Measurements from ENCODE around the gene STARD3.

Gene STARD3

DNA sequence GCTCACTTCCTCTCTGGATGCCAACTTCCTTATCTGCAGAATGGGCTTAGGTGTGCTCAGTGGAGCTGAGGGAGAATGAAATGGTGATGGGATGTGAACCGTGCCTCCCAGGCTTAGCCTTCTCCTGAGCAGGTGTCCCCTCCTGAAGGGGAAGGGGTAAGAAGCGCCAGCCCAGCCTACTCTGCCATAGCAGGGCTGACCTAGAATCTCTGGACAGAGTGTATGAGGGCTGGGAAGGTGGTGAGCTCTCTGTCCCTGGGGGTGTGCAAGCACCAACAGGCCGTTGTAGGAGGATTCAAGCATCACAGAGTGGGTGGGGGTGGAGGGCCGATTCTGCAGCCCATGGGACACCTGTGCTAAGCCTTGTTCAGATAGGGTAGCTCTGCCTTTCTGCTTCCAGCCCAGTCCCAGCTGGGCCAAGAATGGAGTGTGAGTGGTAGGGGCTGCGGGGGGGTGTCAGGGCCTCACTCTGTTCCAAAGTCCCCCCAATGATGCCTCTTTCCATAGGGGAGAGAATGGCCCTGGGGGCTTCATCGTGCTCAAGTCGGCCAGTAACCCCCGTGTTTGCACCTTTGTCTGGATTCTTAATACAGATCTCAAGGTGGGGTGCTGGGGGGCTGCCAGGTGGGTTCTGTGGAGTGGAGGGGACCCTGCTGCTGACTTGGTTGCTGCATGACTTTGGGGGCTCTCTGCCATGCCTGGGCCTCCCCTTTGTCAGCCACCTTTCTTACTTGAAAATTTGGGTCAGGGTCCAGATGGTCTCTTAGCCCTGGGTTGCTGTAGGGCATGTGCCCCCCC, 25.0 kb downstream of the STARD3 start:
- no peak for DNase-seq

DNA sequence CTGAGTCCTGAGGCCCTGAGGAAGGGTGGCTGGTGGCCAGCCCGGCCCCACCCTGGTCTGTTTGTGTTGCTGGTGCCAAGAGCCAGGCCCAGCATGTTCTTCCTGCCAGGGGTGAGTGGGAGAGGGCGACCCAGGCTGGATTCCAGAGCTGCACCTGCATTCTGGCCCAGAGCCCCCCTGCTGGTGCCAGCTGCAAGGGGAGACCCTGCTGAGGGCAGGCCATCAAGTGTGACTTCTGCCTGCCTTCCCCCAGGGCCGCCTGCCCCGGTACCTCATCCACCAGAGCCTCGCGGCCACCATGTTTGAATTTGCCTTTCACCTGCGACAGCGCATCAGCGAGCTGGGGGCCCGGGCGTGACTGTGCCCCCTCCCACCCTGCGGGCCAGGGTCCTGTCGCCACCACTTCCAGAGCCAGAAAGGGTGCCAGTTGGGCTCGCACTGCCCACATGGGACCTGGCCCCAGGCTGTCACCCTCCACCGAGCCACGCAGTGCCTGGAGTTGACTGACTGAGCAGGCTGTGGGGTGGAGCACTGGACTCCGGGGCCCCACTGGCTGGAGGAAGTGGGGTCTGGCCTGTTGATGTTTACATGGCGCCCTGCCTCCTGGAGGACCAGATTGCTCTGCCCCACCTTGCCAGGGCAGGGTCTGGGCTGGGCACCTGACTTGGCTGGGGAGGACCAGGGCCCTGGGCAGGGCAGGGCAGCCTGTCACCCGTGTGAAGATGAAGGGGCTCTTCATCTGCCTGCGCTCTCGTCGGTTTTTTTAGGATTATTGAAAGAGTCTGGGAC, 25.8 kb downstream of the STARD3 start:
- no peak for DNase-seq

DNA sequence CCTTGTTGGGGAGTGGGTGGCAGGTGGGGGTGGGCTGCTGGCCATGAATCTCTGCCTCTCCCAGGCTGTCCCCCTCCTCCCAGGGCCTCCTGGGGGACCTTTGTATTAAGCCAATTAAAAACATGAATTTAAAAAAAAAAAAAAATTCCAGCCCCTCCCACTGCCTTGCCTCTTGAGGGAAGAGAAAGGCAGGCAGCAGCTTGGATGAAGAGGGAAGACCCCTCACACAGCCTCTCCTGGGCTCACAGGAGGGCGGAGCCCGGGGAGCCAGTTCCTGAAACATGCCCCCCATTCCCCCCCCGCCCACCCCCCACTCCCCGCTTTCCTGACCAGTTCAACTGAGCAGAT, 26.4 kb downstream of the STARD3 start:
- no peak for DNase-seq

DNA sequence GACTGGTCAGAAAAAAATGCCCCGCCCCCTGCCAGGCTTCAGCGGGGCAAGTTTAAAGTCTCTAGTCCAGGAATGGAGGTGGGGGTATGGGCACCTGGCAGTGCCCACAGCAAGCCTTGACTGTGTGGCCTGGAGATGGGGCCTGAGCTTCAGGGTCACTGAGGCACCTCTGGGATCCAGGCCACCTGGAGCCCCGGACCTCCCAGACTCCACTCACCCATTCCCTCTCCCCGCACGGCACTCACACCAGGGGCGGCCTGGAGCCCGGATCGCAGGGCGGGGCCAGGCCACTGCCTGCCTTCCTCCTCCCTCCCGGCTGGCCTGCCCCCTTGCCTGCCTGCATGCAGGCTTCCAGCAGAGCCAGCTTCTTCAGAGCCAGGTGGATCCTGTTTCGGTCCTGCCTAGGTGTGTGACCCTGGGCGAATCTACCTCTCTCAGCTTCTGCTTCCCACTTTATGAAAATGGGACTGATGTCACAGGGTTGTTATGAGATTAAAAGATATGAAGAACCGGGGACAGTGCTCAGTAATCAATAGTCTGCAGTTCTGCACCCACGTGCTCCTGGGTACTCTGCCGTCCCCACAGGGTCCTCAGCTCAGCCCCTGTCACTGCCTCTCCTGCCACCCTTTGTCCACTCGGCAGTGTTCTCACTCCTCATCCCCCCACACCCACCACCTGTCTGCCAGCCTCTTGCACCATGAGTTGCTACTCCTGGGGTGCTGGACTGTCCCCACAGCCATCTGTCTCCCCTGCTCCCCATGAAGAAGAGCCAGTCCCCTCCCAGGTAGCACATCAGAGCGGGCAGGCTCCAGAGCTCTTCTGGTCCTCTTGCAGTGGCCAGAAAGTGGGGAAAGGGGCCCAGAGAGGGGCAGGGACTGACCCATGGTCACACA, 27.0 kb downstream of the STARD3 start:
- DNase-seq = no peak

DNA sequence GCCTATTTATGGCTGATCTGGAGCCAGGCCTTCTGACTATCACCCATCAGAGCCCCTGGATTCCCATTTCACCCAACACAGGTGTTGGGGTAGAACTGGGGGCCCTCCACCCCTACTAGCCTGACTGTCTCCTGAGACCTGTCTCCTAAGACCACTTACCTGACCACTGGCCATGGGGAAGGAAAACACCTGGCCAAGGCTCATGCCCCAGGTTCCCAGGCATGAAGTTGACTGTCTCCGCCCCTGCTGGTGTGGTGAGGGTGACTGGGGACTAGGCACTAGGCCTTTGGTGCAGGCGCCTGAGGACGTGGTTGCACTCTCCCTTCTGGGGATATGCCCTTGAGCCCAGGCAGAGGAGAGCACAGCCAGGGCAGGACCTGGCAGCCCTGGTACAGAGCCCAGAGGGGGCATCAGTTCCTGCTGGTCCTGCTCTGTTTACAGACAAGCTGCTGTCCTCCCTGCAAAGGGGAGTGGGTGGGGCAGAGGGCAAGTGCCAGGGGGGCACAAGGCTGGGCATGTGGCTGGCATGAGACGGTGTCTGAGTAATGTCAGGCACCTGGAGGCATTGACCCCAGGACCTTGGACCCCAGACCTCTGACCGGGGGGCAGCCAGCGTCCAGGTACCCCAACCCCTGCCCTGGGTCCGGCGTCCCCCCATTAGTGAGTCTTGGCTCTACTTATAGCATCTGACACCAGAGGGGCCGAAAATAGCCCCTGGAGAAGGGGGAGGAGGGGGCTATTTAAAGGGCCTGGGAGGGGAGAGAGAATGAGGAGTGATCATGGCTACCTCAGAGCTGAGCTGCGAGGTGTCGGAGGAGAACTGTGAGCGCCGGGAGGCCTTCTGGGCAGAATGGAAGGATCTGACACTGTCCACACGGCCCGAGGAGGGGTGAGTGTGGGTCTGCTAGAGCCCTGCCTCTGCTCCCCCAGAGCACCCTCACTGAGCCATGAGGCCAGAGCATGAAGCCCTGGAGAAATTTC, 27.9 kb downstream of the STARD3 start, which contains the start of gene TCAP:
Gene TCAP, plus strand, starts transcription at position 769 of the 981 bp plus-strand sequence. Its CDS starts 11 bp downstream, at position 780.
- no peak for DNase-seq

DNA sequence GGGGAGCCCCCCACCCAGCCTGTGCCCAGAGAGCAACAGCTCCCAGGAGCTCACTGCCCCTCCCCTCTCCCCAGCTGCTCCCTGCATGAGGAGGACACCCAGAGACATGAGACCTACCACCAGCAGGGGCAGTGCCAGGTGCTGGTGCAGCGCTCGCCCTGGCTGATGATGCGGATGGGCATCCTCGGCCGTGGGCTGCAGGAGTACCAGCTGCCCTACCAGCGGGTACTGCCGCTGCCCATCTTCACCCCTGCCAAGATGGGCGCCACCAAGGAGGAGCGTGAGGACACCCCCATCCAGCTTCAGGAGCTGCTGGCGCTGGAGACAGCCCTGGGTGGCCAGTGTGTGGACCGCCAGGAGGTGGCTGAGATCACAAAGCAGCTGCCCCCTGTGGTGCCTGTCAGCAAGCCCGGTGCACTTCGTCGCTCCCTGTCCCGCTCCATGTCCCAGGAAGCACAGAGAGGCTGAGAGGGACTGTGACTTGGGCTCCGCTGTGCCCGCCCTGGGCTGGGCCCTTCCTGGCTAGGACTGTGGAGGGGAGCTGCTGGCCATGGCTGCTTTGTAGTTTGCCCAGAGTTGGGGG, 28.8 kb downstream of the STARD3 start:
- no peak for DNase-seq

DNA sequence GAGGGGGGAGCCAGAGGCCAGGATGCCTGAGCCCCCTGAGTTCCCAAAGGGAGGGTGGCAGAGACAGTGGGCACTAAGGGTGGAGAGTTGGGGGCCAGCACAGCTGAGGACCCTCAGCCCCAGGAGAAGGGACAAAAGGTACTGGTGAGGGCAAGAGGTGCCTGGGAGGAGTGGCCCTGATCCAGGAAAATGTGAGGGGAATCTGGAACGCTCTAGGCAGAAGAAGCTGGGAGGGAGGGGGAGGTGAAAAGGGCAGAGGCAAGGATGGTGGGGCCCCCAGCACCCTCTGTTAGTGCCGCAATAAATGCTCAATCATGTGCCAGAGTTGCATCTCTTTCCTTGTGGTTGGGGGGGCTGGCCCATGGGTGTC, 29.3 kb downstream of the STARD3 start:
- DNase-seq = no peak

DNA sequence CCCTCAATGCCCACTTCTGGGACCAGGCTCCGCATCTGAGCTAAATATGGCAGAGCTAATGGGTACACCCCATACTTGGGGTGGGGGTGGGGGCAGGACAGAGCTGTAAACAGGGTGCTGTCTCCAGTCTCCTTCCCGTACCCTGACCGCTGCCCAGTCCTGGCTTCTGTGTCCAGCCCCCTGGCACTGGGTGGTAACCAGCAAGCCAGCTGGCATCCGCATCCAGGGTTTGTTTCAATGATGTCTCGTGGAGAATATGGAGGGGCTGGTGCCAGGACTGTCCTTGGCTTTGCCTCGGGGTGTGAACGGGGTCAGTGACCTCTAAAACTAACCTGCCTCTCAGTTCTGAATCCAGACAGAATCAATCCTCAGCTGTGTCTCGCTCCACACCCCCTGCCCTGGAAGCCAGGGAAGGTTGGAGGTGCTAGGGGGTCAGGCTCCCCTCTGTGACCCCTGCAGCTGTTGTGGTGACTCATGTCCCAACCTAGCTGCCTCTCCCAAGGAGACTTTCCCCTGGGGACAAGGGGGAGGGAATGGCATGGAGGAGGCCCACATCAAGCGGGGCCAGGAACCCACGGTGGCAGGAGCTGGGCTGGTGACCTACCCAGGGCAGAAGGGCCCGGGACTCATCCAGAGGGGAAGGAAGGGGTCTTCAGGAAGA, 29.8 kb downstream of the STARD3 start:
- DNase-seq = no peak

DNA sequence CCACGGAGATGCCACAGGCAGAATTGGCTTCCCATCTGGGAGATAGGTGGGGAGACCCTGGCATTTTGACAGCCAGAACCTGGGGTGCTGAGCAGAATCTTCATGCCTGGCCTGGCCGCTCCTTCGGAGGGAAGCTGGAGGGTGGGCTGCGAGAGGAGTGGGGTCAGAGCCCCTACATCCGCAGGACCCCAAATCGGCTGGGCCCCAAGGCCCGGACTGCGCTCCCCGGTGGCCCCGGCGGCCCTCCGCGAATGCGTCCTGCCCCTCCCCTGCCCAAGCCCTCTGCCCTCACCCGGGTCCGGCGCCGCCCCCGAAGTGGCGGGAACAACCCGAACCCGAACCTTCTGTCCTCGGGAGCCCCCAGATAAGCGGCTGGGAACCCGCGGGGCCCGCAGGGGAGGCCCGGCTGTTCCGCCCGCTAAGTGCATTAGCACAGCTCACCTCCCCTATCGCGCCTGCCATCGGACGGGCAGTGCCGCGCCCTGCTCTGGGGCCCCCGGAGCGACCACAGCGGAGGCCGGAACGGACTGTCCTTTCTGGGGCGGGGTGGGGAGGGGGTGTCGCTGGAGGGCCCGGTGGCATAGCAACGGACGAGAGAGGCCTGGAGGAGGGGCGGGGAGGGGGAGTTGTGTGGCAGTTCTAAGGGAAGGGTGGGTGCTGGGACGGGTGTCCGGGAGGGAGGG, 30.5 kb downstream of the STARD3 start:
- no peak for DNase-seq

DNA sequence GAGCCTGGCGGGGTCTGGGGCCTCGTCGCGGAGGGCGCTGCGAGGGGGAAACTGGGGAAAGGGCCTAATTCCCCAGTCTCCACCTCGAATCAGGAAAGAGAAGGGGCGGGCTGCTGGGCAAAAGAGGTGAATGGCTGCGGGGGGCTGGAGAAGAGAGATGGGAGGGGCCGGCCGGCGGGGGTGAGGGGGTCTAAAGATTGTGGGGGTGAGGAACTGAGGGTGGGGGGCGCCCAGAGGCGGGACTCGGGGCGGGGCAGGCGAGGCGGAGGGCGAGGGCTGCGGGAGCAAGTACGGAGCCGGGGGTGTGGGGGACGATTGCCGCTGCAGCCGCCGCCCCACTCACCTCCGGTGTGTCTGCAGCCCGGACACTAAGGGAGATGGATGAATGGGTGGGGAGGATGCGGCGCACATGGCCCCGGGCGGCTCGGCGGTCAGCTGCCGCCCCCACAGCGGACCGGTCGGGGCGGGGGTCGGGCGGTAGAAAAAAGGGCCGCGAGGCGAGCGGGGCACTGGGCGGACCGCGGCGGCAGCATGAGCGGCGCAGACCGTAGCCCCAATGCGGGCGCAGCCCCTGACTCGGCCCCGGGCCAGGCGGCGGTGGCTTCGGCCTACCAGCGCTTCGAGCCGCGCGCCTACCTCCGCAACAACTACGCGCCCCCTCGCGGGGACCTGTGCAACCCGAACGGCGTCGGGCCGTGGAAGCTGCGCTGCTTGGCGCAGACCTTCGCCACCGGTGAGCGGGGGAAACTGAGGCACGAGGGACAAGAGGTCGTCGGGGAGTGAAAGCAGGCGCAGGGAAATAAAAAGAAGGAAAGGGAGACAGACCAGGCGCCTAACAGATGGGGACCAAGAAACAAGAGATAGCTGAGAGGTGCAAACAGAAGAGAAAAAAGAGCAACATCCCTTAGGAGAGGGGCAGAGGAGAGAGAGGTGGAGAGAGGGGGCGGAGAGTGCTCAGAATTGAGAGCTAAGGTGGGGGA, 31.3 kb downstream of the STARD3 start, which contains the start of gene PNMT:
Gene PNMT, plus strand, starts transcription at position 509 of the 980 bp plus-strand sequence. Its CDS starts 23 bp downstream, at position 532.
- peak; percentile 61 for DNase-seq

DNA sequence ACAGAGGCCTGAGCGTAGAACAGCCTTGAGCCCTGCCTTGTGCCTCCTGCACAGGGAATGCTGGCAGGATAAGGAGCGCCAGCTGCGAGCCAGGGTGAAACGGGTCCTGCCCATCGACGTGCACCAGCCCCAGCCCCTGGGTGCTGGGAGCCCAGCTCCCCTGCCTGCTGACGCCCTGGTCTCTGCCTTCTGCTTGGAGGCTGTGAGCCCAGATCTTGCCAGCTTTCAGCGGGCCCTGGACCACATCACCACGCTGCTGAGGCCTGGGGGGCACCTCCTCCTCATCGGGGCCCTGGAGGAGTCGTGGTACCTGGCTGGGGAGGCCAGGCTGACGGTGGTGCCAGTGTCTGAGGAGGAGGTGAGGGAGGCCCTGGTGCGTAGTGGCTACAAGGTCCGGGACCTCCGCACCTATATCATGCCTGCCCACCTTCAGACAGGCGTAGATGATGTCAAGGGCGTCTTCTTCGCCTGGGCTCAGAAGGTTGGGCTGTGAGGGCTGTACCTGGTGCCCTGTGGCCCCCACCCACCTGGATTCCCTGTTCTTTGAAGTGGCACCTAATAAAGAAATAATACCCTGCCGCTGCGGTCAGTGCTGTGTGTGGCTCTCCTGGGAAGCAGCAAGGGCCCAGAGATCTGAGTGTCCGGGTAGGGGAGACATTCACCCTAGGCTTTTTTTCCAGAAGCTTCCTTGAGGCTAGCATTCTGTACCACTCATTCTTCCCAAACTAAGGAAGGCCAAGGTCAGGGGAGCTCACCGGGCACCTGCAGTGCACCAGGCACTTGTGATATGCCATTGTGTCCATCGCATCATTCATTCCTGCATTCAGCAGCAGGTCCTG, 33.2 kb downstream of the STARD3 start:
- DNase-seq = no peak

DNA sequence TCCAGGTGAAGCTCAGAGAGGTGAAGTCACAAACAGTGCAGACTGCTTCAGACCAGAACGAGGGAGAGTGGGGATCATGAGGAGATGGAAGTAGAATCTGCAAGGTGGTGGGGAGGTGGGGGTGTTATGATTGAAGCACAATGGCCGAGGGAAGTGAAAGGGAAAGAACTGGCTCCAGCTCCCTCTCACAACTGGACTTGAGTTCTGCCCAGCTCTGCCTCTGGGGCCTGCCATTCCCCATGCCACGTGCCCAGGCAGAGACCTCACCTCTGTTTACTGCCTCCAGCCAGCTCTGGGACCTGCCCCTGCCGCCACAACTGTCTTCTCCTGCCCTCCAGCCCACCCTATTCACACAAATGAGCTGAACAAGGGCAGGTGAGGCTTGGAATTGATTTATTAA, 33.8 kb downstream of the STARD3 start:
- DNase-seq = no peak

DNA sequence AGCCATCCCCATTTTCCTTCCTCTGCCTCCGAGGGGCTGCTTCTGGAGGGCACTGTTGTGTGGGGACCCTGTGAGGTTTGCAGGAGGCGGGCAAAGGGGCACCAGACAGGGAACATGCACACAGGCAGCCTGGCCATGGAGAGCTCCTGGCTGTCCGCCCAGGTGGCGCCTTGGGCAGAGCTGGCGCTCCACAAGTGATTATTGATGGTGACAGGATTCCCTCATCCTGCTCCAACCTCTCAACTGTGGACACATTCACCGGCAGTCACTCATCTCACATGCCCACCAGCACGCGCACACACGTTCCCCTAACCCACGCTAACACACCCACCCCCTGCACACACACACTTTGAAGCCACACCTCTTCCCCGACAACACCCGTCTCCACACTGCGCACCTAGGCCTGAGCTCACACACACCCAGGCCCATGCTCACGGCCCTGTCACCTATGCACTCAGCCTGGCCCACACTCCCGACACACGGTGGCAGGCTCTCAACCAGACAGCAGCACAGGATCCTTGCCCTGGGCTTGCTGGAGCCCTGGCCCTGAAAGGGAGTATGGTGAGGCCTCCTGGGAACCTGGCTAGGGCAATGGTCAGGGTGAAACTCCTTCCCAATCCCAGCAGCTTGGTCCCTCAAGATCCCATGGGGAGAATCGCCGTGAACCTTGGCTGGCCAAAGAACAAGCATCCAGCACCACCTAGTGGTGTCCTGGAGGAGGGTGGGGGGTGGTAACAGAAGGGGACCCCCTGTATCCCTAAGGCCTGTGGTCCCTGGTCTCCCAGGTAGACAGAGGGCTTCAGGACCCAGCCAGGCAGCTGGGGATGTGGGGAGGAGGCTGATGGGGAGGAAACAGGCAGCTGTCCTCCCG, 34.9 kb downstream of the STARD3 start:
- no peak for DNase-seq

DNA sequence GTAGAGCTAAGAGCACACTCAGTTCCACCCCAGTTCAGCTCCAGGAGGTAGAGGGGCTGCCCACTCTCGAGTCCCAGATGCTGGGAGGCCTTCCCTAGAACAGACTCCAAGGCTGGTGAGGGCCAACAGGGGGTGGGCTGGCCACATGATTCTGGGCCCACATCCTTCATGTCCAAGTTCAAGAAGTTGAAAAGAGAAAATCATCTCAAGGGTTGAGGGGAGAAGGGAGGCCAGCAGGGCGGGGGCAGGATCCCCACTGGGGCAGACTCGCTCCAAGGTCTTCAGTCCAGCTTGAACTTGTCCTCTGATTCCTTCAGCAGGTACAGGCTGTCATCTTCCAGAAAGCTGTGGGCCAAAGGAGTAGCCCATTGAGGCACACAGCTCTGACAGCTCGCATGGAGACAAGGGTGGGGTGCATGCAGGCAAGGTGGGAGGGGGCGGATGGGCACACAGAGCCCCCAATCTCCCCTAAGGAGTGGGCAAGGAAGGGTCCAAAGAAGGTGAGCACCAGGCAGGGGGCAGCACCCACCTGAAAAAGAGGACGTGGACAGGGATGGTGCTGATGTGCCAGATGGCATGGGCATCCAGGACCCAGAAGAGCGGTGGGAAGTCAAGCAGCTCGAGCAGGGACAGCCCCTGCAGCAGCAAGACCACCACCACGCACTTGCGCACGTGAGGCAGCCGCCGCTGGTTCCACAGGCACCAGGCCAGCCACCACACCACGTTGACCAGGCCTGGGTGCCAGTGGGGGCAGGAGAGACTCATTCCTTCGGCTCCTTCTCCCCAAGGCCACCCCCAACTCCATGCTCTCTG, 35.8 kb downstream of the STARD3 start:
- no peak for DNase-seq

DNA sequence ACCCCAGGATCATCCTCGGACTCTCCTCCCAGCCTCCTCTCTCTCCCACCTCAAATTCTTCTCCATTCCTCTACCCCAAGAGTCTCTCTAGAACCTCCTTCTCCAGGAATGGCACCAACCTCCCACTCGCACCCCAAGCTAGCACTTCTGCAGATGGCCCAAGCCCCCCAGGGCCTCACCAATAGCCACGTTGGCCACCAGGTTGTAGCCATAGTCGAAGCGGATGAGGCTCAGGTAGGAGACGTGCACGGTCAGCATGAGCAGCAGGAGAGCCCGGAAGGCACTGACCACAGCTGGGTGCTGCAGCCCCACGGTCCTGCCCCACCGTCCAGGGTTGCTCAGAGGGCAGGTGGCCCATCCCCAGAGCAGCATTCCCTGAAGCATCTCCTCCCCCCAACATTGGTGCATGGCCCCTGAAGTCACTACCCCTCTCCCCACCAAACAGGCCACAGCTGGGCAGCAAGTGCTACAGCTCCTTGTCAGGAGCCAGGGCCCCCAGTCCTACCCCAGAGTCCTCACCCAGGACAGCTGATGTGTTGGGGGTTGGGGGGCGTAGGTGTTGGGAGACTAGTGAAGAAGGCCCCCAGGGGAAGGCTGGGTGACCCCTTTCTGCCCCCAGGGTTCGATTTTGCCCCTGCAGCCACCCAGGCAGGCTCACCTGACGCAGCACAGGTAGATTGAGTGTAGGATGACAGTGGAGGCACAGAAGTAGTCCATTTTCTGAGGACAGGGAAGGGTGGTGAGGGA, 36.6 kb downstream of the STARD3 start:
- no peak for DNase-seq
